Urothelium cell line (cell line): ENCODE data around the gene CPSF3.
"Not testable (repeated sequence)": the region's sequence is repeated elsewhere in the genome, so short reads cannot be mapped to it uniquely, and the experiment has no call there.

Experiments used
- DNase-seq: peaks from one replicate; pipeline ENCODE4 v3.0.0; 2011; ENCODE audit warnings: low spot score, mixed read lengths
- FAIRE-seq: peaks from 2 replicates; lab custom pipeline; 2011; peaks lifted over from hg19 to GRCh38; lab: Jason Lieb, UNC

CPSF3 gene

GRCh38 chr2:9497017-9497416 is 73.6 kb downstream of the CPSF3 start:
- DNase-seq (no peak), FAIRE-seq (no peak)

- DNase-seq (no peak), FAIRE-seq (no peak)
Observed at GRCh38 chr2:9498210-9498609, 74.8 kb downstream of the CPSF3 start.

GRCh38 chr2:9508931-9509330 is 85.5 kb downstream of the CPSF3 start:
- DNase-seq (no peak), FAIRE-seq (no peak)

- not testable (repeated sequence) for DNase-seq, FAIRE-seq
Observed at GRCh38 chr2:9513946-9514345, 90.5 kb downstream of the CPSF3 start.

GRCh38 chr2:9517118-9517782 is 93.8 kb downstream of the CPSF3 start:
- FAIRE-seq = no peak
- DNase-seq = no peak

GRCh38 chr2:9518163-9518562 is 94.7 kb downstream of the CPSF3 start:
- DNase-seq (no peak), FAIRE-seq (no peak)

- no peak for DNase-seq
- FAIRE-seq = no peak
Observed at GRCh38 chr2:9518780-9519179, 95.3 kb downstream of the CPSF3 start.

- FAIRE-seq = no peak
- DNase-seq = no peak
Observed at GRCh38 chr2:9519250-9519649, 95.8 kb downstream of the CPSF3 start.
